HepG2 (cell line): ENCODE data around the gene EPB41L5. TPM values are rescaled to one million over a fixed set of nuclear protein-coding genes. Genes with fewer than 3 reads are reported as not detected.
A peak's percentile ranks its signal among the peaks of the same experiment; 100 is the strongest.

Experiments
- CCDC6 ChIP-seq: sonication (generic); formaldehyde crosslinking; IDR thresholded peaks from 2 replicates; pipeline ENCODE4 v1.8.1; 2022; ENCODE audit warnings: mild to moderate bottlenecking, missing genetic modification reagents, moderate library complexity
- HMG20A ChIP-seq: IDR thresholded peaks from 2 replicates; pipeline ENCODE4 v1.6.1; 2016; ENCODE audit warnings: borderline replicate concordance
- MTA1 ChIP-seq: sonication (generic); formaldehyde crosslinking; IDR thresholded peaks from 2 replicates; pipeline ENCODE4 v1.4.0; 2020; ENCODE audit warnings: missing genetic modification reagents, mild to moderate bottlenecking, borderline replicate concordance
- PBX3 ChIP-seq: sonication (generic); formaldehyde crosslinking; IDR thresholded peaks from 2 replicates; pipeline ENCODE4 v1.8.1; 2023; ENCODE audit warnings: missing genetic modification reagents, inconsistent platforms, borderline replicate concordance
- SMAD3 ChIP-seq: sonication (generic); formaldehyde crosslinking; IDR thresholded peaks from 2 replicates; pipeline ENCODE4 v1.4.0; 2020; ENCODE audit warnings: missing genetic modification reagents
- SP4 ChIP-seq: sonication (generic); formaldehyde crosslinking; IDR thresholded peaks from 2 replicates; pipeline ENCODE4 v1.8.1; 2023; ENCODE audit warnings: mild to moderate bottlenecking, missing genetic modification reagents
- SPEN ChIP-seq: sonication (generic); formaldehyde crosslinking; IDR thresholded peaks from 2 replicates; pipeline ENCODE4 v1.5.1; 2020; ENCODE audit warnings: low read depth, mild to moderate bottlenecking, missing genetic modification reagents
- UBTF ChIP-seq: sonication (generic); formaldehyde crosslinking; IDR thresholded peaks from 2 replicates; pipeline ENCODE4 v1.4.0; 2020; ENCODE audit warnings: mild to moderate bottlenecking, missing genetic modification reagents
- ZKSCAN1 ChIP-seq: fragments of 150-350 bp; IDR thresholded peaks from 2 replicates; pipeline ENCODE4 v1.6.1; 2014; ENCODE audit warnings: low read length
- ZNF138 ChIP-seq: sonication (generic); formaldehyde crosslinking; IDR thresholded peaks from 2 replicates; pipeline ENCODE4 v1.5.0; 2020; ENCODE audit warnings: mild to moderate bottlenecking, low read depth, missing genetic modification reagents
- ZNF451 ChIP-seq: sonication (generic); formaldehyde crosslinking; IDR thresholded peaks from 2 replicates; pipeline ENCODE4 v1.5.0; 2020; ENCODE audit warnings: mild to moderate bottlenecking, missing genetic modification reagents
- ZNF629 ChIP-seq: sonication (generic); formaldehyde crosslinking; conservative IDR thresholded peaks from 2 replicates; pipeline ENCODE4 v1.5.0; 2020; ENCODE audit warnings: missing genetic modification reagents
- ZNF678 ChIP-seq: sonication (generic); formaldehyde crosslinking; IDR thresholded peaks from 2 replicates; pipeline ENCODE4 v1.4.0; 2020; ENCODE audit warnings: mild to moderate bottlenecking, missing genetic modification reagents
- ZNF724P ChIP-seq: sonication (generic); formaldehyde crosslinking; IDR thresholded peaks from 2 replicates; pipeline ENCODE4 v1.8.0; 2022; ENCODE audit warnings: missing genetic modification reagents, borderline replicate concordance
- ZNF747 ChIP-seq: sonication (generic); formaldehyde crosslinking; IDR thresholded peaks from 2 replicates; pipeline ENCODE4 v1.8.1; 2023; ENCODE audit warnings: missing genetic modification reagents, mild to moderate bottlenecking, borderline replicate concordance
- ZUFSP ChIP-seq: sonication (generic); formaldehyde crosslinking; IDR thresholded peaks from 2 replicates; pipeline ENCODE4 v1.9.0; 2021; ENCODE audit warnings: missing genetic modification reagents, mild to moderate bottlenecking, borderline replicate concordance
- polyA plus RNA-seq, 8 experiments: library from polyadenylated mRNA; depleted of rRNA in 3 of 8; stranded (reverse) in 7 of 8; unstranded in 1 of 8; fragments of >200 nt; fragmentation: Illumina TruSeq in 4 of 8; extraction: Trizol in 4 of 8; gene quantifications; 2 replicates each; pipeline versions ENCODE4 v1.2.1 to v1.2.3, GENCODE V29; 2011 to 2016; ENCODE audit warnings: low read depth in 4 of 8, missing spikeins in 1 of 8, mixed read lengths in 1 of 8; ENCODE audit not compliant: insufficient read depth in 1 of 8
- total RNA-seq, 5 experiments: library from RNA; depleted of rRNA; stranded (reverse); fragments of >200 nt; fragmentation: Illumina TruSeq; extraction: Trizol; gene quantifications; 2 replicates each; pipeline ENCODE4 v1.2.3, GENCODE V29; 2016; ENCODE audit warnings: low read depth in 1 of 5
- TF ChIP-seq, protein P1 (sequence below): sonication (generic); formaldehyde crosslinking; IDR thresholded peaks from 2 replicates; pipeline ENCODE4 v1.5.0; 2020; ENCODE audit warnings: missing genetic modification reagents, mild to moderate bottlenecking, borderline replicate concordance
- TF ChIP-seq, protein P2 (sequence below): sonication (generic); formaldehyde crosslinking; IDR thresholded peaks from 2 replicates; pipeline ENCODE4 v1.4.0; 2020; ENCODE audit warnings: missing genetic modification reagents, borderline replicate concordance

The EPB41L5 gene
- total and polyA plus RNA-seq, 2 of the 13 experiments (the other 11 are each of a cell fraction or from before 2014, with no cell fraction given): 40.5 to 47.5 TPM

DNA sequence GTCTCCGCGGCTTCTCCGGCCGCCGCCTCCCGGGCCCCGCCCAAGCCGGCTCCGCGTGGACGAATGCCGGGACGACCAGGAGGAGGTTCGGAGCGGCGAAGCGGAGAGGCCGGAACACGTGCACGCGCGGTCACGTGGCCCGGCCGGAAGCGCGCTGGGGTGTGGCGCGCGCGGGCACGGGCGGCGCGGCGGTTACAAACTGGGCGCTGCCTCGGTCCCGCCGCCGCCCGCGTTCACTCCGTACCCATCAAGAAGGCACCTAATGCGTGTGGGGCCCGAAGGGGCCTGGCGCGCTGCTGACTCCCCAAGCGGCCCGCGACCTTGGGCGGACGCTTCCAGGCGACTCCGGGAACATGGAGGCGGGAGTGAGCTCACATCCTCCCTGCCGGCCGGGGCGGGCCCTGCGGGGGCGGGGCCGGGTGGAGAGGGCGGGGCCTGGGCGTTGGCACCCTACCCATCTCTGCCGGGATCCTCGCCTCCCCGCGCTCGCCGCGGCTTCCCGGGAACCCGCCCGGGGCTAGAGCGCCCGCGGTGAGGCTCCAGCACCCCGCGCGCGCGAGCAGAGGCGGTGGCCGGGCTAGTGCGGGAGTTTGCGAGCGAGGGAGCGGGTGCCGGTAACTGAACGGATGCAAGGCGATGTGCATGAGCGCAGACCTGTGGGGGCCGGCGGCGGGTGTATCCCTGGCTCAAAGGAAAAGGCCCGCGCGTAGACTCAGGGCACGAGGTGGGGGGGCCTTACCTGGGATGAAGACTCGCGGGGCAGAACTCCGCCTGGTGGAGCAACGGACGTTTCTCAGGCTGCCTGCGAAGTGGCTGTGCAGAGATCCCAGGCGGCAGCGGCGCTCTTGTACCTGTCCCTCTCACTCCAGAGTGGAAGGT lies 210.4 kb downstream of the EPB41L5 start, which contains the start of gene TMEM185B (continued):
- TF ChIP-seq, protein P1, sequence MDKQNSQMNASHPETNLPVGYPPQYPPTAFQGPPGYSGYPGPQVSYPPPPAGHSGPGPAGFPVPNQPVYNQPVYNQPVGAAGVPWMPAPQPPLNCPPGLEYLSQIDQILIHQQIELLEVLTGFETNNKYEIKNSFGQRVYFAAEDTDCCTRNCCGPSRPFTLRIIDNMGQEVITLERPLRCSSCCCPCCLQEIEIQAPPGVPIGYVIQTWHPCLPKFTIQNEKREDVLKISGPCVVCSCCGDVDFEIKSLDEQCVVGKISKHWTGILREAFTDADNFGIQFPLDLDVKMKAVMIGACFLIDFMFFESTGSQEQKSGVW (CRISPR knock-in tag): no peak
- TF ChIP-seq ZNF724P (CRISPR knock-in tag): no peak
- no peak for TF ChIP-seq PBX3
- no peak for TF ChIP-seq ZNF678 (CRISPR knock-in tag)
- no peak for TF ChIP-seq ZNF629 (CRISPR knock-in tag)
- TF ChIP-seq SP4 (CRISPR knock-in tag): no peak; the same call in 1 of the 2 replicates
- TF ChIP-seq SPEN (CRISPR knock-in tag): peak; percentile 52; the same call in 1 of the 2 replicates
- TF ChIP-seq ZKSCAN1: no peak
- peak; percentile 67; the same call in 1 of the 2 replicates for TF ChIP-seq UBTF
- TF ChIP-seq ZNF747 (CRISPR knock-in tag): no peak
- no peak for TF ChIP-seq ZNF138 (CRISPR knock-in tag)
- TF ChIP-seq, protein P2, sequence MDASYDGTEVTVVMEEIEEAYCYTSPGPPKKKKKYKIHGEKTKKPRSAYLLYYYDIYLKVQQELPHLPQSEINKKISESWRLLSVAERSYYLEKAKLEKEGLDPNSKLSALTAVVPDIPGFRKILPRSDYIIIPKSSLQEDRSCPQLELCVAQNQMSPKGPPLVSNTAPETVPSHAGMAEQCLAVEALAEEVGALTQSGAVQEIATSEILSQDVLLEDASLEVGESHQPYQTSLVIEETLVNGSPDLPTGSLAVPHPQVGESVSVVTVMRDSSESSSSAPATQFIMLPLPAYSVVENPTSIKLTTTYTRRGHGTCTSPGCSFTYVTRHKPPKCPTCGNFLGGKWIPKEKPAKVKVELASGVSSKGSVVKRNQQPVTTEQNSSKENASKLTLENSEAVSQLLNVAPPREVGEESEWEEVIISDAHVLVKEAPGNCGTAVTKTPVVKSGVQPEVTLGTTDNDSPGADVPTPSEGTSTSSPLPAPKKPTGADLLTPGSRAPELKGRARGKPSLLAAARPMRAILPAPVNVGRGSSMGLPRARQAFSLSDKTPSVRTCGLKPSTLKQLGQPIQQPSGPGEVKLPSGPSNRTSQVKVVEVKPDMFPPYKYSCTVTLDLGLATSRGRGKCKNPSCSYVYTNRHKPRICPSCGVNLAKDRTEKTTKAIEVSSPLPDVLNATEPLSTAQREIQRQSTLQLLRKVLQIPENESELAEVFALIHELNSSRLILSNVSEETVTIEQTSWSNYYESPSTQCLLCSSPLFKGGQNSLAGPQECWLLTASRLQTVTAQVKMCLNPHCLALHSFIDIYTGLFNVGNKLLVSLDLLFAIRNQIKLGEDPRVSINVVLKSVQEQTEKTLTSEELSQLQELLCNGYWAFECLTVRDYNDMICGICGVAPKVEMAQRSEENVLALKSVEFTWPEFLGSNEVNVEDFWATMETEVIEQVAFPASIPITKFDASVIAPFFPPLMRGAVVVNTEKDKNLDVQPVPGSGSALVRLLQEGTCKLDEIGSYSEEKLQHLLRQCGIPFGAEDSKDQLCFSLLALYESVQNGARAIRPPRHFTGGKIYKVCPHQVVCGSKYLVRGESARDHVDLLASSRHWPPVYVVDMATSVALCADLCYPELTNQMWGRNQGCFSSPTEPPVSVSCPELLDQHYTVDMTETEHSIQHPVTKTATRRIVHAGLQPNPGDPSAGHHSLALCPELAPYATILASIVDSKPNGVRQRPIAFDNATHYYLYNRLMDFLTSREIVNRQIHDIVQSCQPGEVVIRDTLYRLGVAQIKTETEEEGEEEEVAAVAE (CRISPR knock-in tag): no peak
- TF ChIP-seq MTA1 (CRISPR knock-in tag): no peak
- TF ChIP-seq HMG20A (CRISPR knock-in tag): no peak
- TF ChIP-seq ZUFSP (CRISPR knock-in tag): no peak
- TF ChIP-seq ZNF451 (CRISPR knock-in tag): peak; percentile 65
- 0 out of 2 replicates have a peak, but pooled peaks have one; percentile 18 for TF ChIP-seq SMAD3
- TF ChIP-seq CCDC6 (CRISPR knock-in tag): no peak
